Hepatocyte (in vitro differentiated cells): Measurements from ENCODE around the gene CLGN. TPM values are rescaled to one million over a fixed set of nuclear protein-coding genes. Genes with fewer than 3 reads are reported as not detected.

Source experiments
- DNase-seq: peaks from one replicate; pipeline ENCODE4 v3.0.0-alpha.2; 2016; ENCODE audit warnings: low spot score
- H2AFZ ChIP-seq: fragments of 200-600 bp; sonication (generic); 2 replicates; pipeline ENCODE4 v1.6.0; 2016; ENCODE audit warnings: antibody characterized with exemption, mild to moderate bottlenecking
- H3K27ac ChIP-seq: fragments of 200-600 bp; sonication (generic); 2 replicates; pipeline ENCODE4 v1.5.1; 2016; ENCODE audit warnings: mild to moderate bottlenecking
- H3K27me3 ChIP-seq: fragments of 200-600 bp; sonication (generic); 2 replicates; pipeline ENCODE4 v1.6.1; 2016
- H3K36me3 ChIP-seq: fragments of 200-600 bp; sonication (generic); replicated peaks from 2 replicates; pipeline ENCODE4 v1.5.1; 2016; ENCODE audit warnings: low read depth; ENCODE audit not compliant: insufficient read depth
- H3K4me1 ChIP-seq: fragments of 200-600 bp; sonication (generic); 2 replicates; pipeline ENCODE4 v1.5.1; 2016; ENCODE audit warnings: mild to moderate bottlenecking, moderate library complexity; ENCODE audit not compliant: insufficient read depth
- H3K4me2 ChIP-seq: fragments of 200-600 bp; sonication (generic); 2 replicates; pipeline ENCODE4 v1.6.0; 2016
- H3K4me3 ChIP-seq: fragments of 200-600 bp; sonication (generic); 2 replicates; pipeline ENCODE4 v1.5.1; 2016; ENCODE audit warnings: mild to moderate bottlenecking
- H3K79me2 ChIP-seq: fragments of 200-600 bp; sonication (generic); 2 replicates; pipeline ENCODE4 v1.6.0; 2017; ENCODE audit warnings: mild to moderate bottlenecking
- H3K9me2 ChIP-seq: fragments of 200-600 bp; sonication (generic); replicated peaks from 2 replicates; pipeline ENCODE4 v1.6.0; 2017; ENCODE audit warnings: mild to moderate bottlenecking; ENCODE audit not compliant: insufficient read depth
- H3K9me3 ChIP-seq: fragments of 200-600 bp; sonication (generic); 2 replicates; pipeline ENCODE4 v1.5.1; 2016; ENCODE audit warnings: low read depth, mild to moderate bottlenecking
- H4K20me1 ChIP-seq: fragments of 200-600 bp; sonication (generic); 2 replicates; pipeline ENCODE4 v1.6.0; 2016; ENCODE audit warnings: mild to moderate bottlenecking; ENCODE audit not compliant: insufficient read depth, poor library complexity, severe bottlenecking
- CTCF ChIP-seq: fragments of 200-600 bp; sonication (generic); IDR thresholded peaks from 2 replicates; pipeline ENCODE4 v1.5.1; 2016; ENCODE audit warnings: antibody characterized with exemption, mild to moderate bottlenecking; ENCODE audit not compliant: poor library complexity
- EZH2 ChIP-seq: fragments of 200-600 bp; sonication (generic); IDR thresholded peaks from 2 replicates; pipeline ENCODE4 v1.6.1; 2016; ENCODE audit warnings: antibody characterized with exemption, mild to moderate bottlenecking, borderline replicate concordance
- EZH2phosphoT487 ChIP-seq: fragments of 200-600 bp; sonication (generic); IDR thresholded peaks from one replicate; pipeline ENCODE4 v1.6.1; 2018; ENCODE audit warnings: antibody characterized with exemption, mild to moderate bottlenecking, low read depth, moderate library complexity; ENCODE audit not compliant: unreplicated experiment, severe bottlenecking
- WGBS: methylation state at CpG from one replicate; pipeline ENCODE4 v1.1.6; 2016; ENCODE audit warnings: low lambda C conversion rate; ENCODE audit errors: missing lambda C conversion rate; 5-methylcytosine and 5-hydroxymethylcytosine counted together
- polyA plus RNA-seq: library from polyadenylated mRNA; unstranded; fragments of >200 nt; fragmentation: Nextera tagmentation; extraction: Ambion mirVana; gene quantifications from 2 replicates; pipeline ENCODE4 v1.2.1, GENCODE V29; 2016
- total RNA-seq: library from RNA; depleted of rRNA; stranded (reverse); fragments of >200 nt; gene quantifications from 2 replicates; pipeline ENCODE4 v1.2.3, GENCODE V29; 2014

The CLGN gene
- total and polyA plus RNA-seq, 2 experiments from 2014 or later: 26.8 to 30.7 TPM

GRCh38 chr4:140359562-140360427, 67.7 kb downstream of the CLGN start:
- H3K9me2 ChIP-seq: no peaks in the 10 kb centered on the region
- H3K36me3 ChIP-seq: no peaks in the 10 kb centered on the region
- TF ChIP-seq EZH2 (no peak), CTCF (peak; percentile 68)
- H3K9me3 ChIP-seq: no peaks in the 10 kb centered on the region
- H3K79me2 ChIP-seq: peaks cover 2% of the 10 kb centered on the region
- no peak overlapping the region for H2AFZ ChIP-seq
- no peaks in the 10 kb centered on the region for H3K27me3 ChIP-seq
- 49% methylated on average over 7 of the region's 7 CpGs for WGBS
- peaks cover 4% of the 10 kb centered on the region for H3K4me1 ChIP-seq
- no peak overlapping the region for H3K4me3 ChIP-seq
- no peak overlapping the region for H3K27ac ChIP-seq
- DNase-seq: peak; percentile 88
- no peaks in the 10 kb centered on the region for H4K20me1 ChIP-seq
- no peak overlapping the region for H3K4me2 ChIP-seq

DNA sequence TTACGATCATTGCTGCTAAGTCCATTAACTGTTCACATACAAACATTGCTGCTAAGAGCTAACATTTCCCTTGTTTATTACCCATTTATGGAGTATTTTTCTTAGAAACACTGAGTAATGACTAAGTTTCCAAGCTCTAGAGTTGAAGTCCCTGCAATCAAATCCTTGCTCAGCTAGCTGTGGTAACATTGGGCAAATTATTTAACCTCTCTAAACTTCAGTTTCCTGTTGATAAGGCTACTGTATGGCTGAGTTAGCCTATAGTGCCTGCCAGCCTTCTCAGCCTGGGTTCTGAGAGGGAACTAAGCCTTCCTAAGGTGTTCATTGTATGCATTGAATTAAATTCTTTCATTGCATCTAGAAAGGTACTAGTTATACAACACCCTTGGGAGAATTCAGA, 69.2 kb downstream of the CLGN start:
- Histone ChIP-seq H3K9me2 (no peaks in the 10 kb centered on the region), H3K27ac (peak overlapping the region; percentile 19), H3K4me2 (no peak overlapping the region), H2AFZ (no peak overlapping the region), H3K4me1 (peaks cover 4% of the 10 kb centered on the region), H3K36me3 (no peaks in the 10 kb centered on the region), H3K79me2 (peaks cover 2% of the 10 kb centered on the region), H3K9me3 (no peaks in the 10 kb centered on the region), H4K20me1 (no peaks in the 10 kb centered on the region), H3K4me3 (no peak overlapping the region), H3K27me3 (no peaks in the 10 kb centered on the region)
- DNase-seq: no peak
- TF ChIP-seq EZH2phosphoT487: no peak
- TF ChIP-seq CTCF: no peak
- WGBS: 0% methylated on average over 1 of the region's 1 CpG

DNA sequence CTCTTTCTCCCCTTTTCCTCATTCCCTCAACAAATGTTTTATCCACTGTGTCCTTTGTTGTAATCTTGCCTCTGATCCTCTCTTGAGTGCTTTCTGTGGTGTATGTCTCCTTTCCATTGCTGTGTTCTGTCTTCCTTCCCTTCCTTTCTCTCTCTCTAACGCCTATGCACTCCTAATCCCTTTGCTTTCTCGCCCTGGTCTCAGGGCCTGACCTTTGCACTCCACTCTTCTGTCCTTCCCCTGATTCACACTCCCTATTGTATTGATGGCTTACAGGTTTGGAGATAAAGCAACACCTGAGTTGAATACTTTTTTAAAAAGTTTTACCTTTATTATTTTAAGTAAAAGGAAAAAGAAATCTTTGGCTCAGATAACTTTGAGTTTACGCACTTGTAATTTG, 69.6 kb downstream of the CLGN start:
- Histone ChIP-seq H3K79me2 (peaks cover 2% of the 10 kb centered on the region), H3K4me3 (no peak overlapping the region), H3K4me2 (peak overlapping the region; percentile 34), H3K27me3 (no peaks in the 10 kb centered on the region), H3K9me3 (no peaks in the 10 kb centered on the region), H4K20me1 (no peaks in the 10 kb centered on the region), H3K4me1 (peaks cover 4% of the 10 kb centered on the region), H2AFZ (no peak overlapping the region), H3K9me2 (no peaks in the 10 kb centered on the region), H3K27ac (peak overlapping the region; percentile 19), H3K36me3 (no peaks in the 10 kb centered on the region)
- no peak for TF ChIP-seq CTCF
- no peak for TF ChIP-seq EZH2
- TF ChIP-seq EZH2phosphoT487: no peak
- WGBS: 38% methylated on average over 3 of the region's 3 CpGs
- no peak for DNase-seq
